Endothelial cell of hepatic sinusoid (primary cell): ENCODE measurements around the gene CXCL12.

ENCODE experiments used
- in situ Hi-C: cut with HindIII; loops from 2 replicates; pipeline ENCODE4 v1.10.0; 2017; ENCODE audit warnings: low sequenced_read_pairs

CXCL12 gene

DNA sequence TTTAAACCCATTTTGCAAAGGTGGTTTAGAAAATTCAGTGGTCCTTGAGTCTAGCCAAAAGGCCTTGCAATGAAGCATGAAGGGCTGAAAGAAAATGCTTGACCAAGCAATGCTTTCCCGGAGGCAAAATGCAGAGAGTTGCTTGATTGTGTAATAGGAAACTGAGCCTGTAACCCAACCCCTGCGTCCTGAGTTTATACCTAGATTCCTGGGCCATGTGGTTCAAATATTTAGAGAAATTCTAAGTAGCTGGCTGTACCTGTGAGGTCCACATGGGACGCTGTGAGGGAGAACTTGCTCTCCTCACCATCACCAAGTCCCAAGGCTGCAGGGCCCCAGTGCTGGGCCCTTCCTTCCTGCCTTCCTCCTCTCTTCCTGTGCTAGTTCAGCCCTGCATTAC lies 45.7 kb downstream of the CXCL12 start:
- in situ Hi-C loops, result no loop called here

DNA sequence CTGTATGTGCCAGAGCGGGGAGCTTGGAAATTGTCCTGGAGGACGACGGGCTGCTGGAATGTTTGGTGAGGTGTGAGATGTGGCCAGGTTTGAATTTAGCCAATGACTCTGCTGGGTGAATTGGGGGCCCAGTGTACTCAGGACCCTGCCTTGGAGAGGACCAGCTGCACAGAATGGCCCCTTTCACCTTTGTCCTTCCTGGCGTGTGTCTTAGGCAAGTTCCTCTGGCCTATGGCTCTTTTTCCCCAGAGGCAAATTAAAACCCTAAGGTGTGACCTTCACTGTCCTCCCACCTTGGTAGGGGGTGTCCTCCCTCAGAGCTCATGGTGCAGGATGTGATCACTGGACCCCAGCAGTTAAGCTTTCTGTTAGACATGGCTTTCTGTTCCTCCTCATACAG lies 47.8 kb downstream of the CXCL12 start:
- in situ Hi-C loops, result no loop called here

DNA sequence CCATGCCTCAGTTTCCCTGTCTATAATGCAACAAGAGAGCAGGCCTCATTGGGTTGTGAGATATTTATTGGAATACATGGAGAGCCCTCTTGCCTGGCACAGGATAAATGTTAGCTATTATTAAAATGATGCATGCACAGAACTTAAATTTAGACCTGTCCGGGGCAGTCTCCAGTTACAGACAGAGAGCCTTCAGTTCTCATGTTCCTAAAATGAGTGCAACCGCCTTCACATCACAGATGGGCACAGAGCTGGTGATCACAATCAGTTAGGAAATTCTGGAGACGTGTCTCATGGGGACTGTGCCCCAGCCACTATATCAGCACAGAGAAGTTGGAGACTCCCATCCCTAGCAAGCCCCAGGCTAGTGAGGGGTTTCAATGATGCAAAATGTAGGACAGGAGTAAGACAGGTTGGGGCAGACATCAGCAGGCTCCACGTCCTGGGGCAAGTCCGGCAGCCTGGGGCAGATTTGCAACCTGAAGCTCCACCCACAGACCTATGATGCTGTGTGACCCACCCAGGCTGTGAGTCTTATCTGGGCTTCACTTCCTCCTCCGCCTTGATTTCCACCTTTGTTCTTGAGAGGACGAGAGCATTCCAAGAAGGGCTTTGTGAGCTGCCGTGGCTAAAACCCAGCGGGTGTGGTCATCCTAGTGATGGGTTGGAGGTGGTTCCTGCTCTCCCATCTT lies 49.4 kb downstream of the CXCL12 start:
- in situ Hi-C loops, result no loop called here

DNA sequence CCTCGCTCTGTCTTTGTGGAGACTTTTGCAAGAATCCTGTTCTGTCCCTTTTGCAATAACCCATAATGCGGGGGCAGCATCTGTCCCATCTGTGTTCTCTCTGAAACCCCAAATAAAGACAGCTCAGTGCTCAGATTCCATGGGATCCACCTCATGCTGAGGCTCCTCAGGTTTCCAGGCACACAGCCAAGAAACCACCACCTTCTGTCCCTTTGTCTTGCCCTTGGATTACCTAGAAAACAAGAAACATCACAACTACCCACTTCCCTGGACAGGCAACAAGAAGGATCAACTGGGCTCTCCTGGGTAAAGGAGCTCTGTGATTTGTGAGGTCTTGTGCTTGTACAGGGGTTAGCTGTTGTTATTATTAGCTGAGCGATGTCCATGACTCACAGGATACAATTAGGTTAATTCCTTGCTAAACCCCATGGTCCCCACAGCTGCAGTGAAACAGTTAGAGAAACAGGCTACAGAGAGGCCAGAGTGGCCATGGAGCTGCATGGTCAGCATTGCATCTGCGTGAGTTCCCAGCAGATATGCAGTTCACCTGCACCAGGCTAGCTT lies 50.2 kb downstream of the CXCL12 start:
- in situ Hi-C loops, result no loop called here

DNA sequence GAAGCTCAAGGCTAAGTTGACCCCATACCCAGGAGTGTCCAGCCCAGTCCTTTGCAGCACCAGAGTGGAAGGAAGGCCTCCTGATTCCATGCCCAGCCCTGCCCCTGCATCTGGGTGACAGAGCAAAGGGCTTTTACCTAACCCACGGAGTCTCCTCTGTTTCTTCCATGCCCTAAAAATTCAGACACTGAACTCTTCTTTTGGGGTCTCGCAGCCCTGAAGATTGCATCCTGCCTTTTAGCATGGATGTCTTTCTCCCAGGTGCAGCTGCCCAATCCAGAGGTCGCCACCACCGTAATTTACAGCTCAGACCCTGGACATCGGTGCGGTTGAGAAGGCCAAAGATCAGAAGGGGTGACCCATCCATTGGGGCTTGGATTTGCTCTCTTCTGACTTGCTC lies 50.8 kb downstream of the CXCL12 start:
- in situ Hi-C loops, result no loop called here

DNA sequence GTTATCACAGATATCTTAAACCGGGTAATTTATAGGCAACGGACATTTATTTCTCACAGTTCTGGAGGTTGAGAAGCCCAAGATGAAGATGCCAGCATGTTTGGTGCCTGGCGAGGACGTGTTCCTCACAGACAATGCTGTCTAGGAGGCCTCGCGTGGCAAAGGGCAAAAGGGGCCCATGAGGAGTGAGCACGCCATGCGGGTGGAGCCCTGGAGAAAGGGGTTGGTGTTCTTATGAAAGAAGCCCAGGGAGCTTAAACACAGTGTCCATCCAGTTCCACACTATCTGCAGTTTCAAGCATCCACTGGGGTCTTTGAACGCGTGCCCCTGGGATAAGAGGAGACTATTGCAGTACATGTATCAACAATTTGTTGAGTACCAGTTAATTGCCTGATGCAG lies 51.4 kb downstream of the CXCL12 start:
- in situ Hi-C loops, result no loop called here

DNA sequence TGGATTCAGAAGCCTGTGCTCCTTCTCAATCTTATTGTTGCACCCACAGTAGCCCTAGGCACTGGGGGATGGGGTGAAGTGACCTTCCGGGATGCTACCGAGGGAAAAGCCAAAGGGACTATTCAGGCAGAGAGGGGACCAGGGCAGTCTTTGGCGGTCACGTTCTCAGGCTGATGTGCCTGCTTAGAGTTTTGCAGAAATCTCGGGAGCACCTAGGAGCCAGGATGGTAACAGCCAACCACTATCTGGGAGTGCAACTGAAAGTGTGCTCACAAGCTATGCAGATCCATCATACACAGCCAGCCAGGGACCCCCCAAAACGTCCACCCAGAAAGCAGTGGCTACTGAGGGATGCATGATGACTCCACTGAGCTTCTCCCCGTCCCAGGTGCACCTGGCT lies 52.4 kb downstream of the CXCL12 start:
- in situ Hi-C loops, result no loop called here

DNA sequence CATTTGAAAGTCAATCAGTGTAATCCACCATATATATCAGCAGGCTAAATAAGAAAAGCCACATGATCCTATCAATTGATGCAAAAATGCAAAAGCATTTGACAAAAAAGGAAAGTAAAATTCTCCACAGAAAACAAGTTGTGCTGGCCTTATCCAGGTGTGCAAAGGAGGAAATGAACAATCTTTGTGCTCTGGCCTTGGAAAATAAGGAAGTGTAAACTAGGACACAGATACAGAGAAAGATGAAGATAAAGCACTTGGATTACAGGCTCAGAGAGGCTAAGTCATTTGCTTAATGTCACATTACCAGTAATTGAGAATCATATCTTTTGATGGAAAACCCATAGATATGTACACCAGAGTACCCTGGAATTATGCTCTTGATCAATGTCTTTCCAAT lies 54.5 kb downstream of the CXCL12 start:
- in situ Hi-C loops, result no loop called here

DNA sequence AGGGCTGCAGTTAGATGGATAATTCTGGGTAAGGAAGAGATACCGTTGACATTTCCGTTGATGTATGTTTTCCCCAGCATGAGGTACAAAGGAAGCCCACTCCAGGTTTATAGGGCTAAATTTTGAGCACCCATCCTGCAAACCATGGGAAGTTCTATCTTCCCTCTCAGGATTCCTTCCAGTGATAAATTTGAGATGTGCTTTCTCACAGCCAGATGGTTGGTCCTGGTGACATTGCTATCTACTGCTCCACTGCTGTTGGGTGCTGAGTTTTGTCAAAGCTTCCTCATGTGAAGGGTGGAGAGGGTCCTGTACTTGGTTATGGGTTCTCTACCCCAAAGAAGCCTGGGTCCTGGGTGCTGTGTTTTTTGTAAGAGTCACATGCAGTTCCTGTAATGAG lies 57.4 kb downstream of the CXCL12 start:
- in situ Hi-C loops, result no loop called here
